ENCODE measurements around the gene TSNAX. TPM values are rescaled to one million over a fixed set of nuclear protein-coding genes. Genes with fewer than 3 reads are reported as not detected.
"Not testable (repeated sequence)": the region's sequence is repeated elsewhere in the genome, so short reads cannot be mapped to it uniquely, and the experiment has no call there.

TSNAX gene
- total and polyA plus RNA-seq, 2 of the 8 experiments (the other 6 are each of a cell fraction or from before 2014, with no cell fraction given): 7.7 to 34.0 TPM

GRCh38 chr1:231570262-231570661 is 41.8 kb downstream of the TSNAX start:
- H2BK20ac ChIP-seq (ENCODE audit: low read length); H4K91ac ChIP-seq (replicated peaks; ENCODE audit: insufficient read length, low read length); FAIRE-seq; H2BK12ac ChIP-seq (ENCODE audit: low read depth, low read length); H3K36me3 ChIP-seq (ENCODE audit: control insufficient read depth in 2 of 4, insufficient read depth in 4 of 4, low read length in 3 of 4); H3K4me1 ChIP-seq (replicated peaks in 1 of 4; ENCODE audit: control insufficient read depth in 3 of 4, insufficient read depth in 4 of 4, low read length in 3 of 4); DNase-seq (ENCODE audit: low read depth in 1 of 2, low spot score in 2 of 2); H2BK5ac ChIP-seq (ENCODE audit: low read depth, low read length); H3K4ac ChIP-seq (replicated peaks; ENCODE audit: insufficient read length, low read depth, low read length); H3K18ac ChIP-seq (ENCODE audit: extremely low read depth, low read length); H2AFZ ChIP-seq (ENCODE audit: low read length); POLR2A ChIA-PET (ENCODE audit: partially characterized antibody); H3K9me3 ChIP-seq (ENCODE audit: insufficient read depth in 2 of 2, low read depth in 1 of 2, low read length in 1 of 2); H3K23me2 ChIP-seq (ENCODE audit: low read depth, low read length); H3K23ac ChIP-seq (ENCODE audit: insufficient read length); H3K79me1 ChIP-seq (ENCODE audit: low read depth, low read length); H3K56ac ChIP-seq (replicated peaks; ENCODE audit: insufficient read length, low read depth, low read length); H4K8ac ChIP-seq (ENCODE audit: extremely low read depth, insufficient read depth, low read length); H3K27ac ChIP-seq (ENCODE audit: low read depth, low read length); H3K14ac ChIP-seq (ENCODE audit: insufficient read length); H4K5ac ChIP-seq (ENCODE audit: insufficient read length, low read depth, low read length); H3K27me3 ChIP-seq (replicated peaks in 1 of 4; ENCODE audit: control insufficient read depth in 3 of 4, extremely low read depth in 1 of 4, insufficient read depth in 3 of 4, low read length in 3 of 4); CTCF ChIA-PET (ENCODE audit: partially characterized antibody); H3K4me2 ChIP-seq (ENCODE audit: insufficient read depth in 1 of 2, low read depth in 2 of 2, low read length in 2 of 2); H2BK120ac ChIP-seq (replicated peaks; ENCODE audit: low read depth, low read length); H2AK5ac ChIP-seq (ENCODE audit: low read depth, low read length); H3K4me3 ChIP-seq (ENCODE audit: extremely low read depth in 1 of 4, insufficient read depth in 2 of 4, low read depth in 3 of 4, low read length in 4 of 4); H4K20me1 ChIP-seq (replicated peaks in 1 of 2; ENCODE audit: control insufficient read depth in 1 of 2, insufficient read depth in 2 of 2, low read length in 2 of 2); H2BK15ac ChIP-seq (ENCODE audit: low read length); H3K79me2 ChIP-seq (ENCODE audit: control insufficient read depth in 1 of 2, insufficient read depth in 2 of 2, low read length in 2 of 2); H3K9ac ChIP-seq (replicated peaks in 1 of 4; ENCODE audit: extremely low read depth in 1 of 4, low read depth in 3 of 4, low read length in 3 of 4): not testable (repeated sequence)
- WGBS, 2 experiments (ENCODE audit: extremely low coverage in 1 of 2, insufficient coverage in 1 of 2, insufficient read length in 1 of 2, insufficient replicate concordance in 2 of 2, low coverage in 1 of 2, low lambda C conversion rate in 2 of 2, missing lambda C conversion rate in 1 of 2): 94% methylated on average over 3 of the region's 3 CpGs; no CpG with 5 or more reads in 1 of the 2 experiments
